OCI-LY1 (cell line): ENCODE measurements around the gene DOCK10.
A peak's percentile ranks its signal among the peaks of the same experiment; 100 is the strongest.

ENCODE experiments used
- H2AFZ ChIP-seq: fragments of 200-600 bp; sonication (generic), shearing (Covaris generic); 2 replicates; pipeline ENCODE4 v1.6.0; 2014; ENCODE audit warnings: antibody characterized with exemption, mild to moderate bottlenecking, low read length
- H3F3A ChIP-seq: fragments of 200-600 bp; sonication (generic), shearing (Covaris generic); 2 replicates; pipeline ENCODE4 v1.6.0; 2014; ENCODE audit warnings: mild to moderate bottlenecking, antibody characterized with exemption, low read length, moderate library complexity; ENCODE audit not compliant: insufficient read depth
- H3K27ac ChIP-seq: fragments of 200-600 bp; sonication (generic); 2 replicates; pipeline ENCODE4 v1.5.1; 2014; ENCODE audit warnings: low read length, mixed run types, mild to moderate bottlenecking, low read depth; ENCODE audit not compliant: poor library complexity, severe bottlenecking
- H3K27me3 ChIP-seq: fragments of 200-600 bp; sonication (generic); 2 replicates; pipeline ENCODE4 v1.6.0; 2014; ENCODE audit warnings: antibody characterized with exemption, mild to moderate bottlenecking, low read length, moderate library complexity; ENCODE audit not compliant: insufficient read depth
- H3K36me3 ChIP-seq: fragments of 200-600 bp; sonication (generic); 2 replicates; pipeline ENCODE4 v1.6.1; 2014; ENCODE audit warnings: mild to moderate bottlenecking, antibody characterized with exemption, low read length, moderate library complexity, mixed read lengths; ENCODE audit not compliant: insufficient read depth
- H3K4me1 ChIP-seq: fragments of 200-600 bp; sonication (generic); 2 replicates; pipeline ENCODE4 v1.5.1; 2014; ENCODE audit warnings: mild to moderate bottlenecking, low read length, moderate library complexity; ENCODE audit not compliant: insufficient read depth, severe bottlenecking
- H3K4me2 ChIP-seq: fragments of 200-600 bp; sonication (generic), shearing (Covaris generic); 2 replicates; pipeline ENCODE4 v1.6.1; 2014; ENCODE audit warnings: low read length
- H3K4me3 ChIP-seq: fragments of 200-600 bp; sonication (generic); 2 replicates; pipeline ENCODE4 v1.5.1; 2014; ENCODE audit warnings: low read length, low read depth, mild to moderate bottlenecking, mixed read lengths; ENCODE audit not compliant: poor library complexity, severe bottlenecking
- H3K79me2 ChIP-seq: fragments of 200-600 bp; shearing (Covaris generic); 2 replicates; pipeline ENCODE4 v1.6.1; 2016; ENCODE audit warnings: mixed run types, low read length, mixed read lengths; ENCODE audit not compliant: insufficient read depth
- H3K9ac ChIP-seq: fragments of 200-600 bp; sonication (generic), shearing (Covaris generic); 2 replicates; pipeline ENCODE4 v1.6.1; 2014; ENCODE audit warnings: mild to moderate bottlenecking, low read length, mixed read lengths
- H3K9me2 ChIP-seq: fragments of 200-600 bp; sonication (generic), shearing (Covaris generic); 2 replicates; pipeline ENCODE4 v1.6.1; 2014; ENCODE audit warnings: low read depth, mild to moderate bottlenecking, low read length, mixed read lengths
- H3K9me3 ChIP-seq: fragments of 200-600 bp; shearing (Covaris generic); 2 replicates; pipeline ENCODE4 v1.6.1; 2014; ENCODE audit warnings: low read length, mixed read lengths
- H4K20me1 ChIP-seq: fragments of 200-600 bp; sonication (generic), shearing (Covaris generic); 2 replicates; pipeline ENCODE4 v1.6.0; 2016; ENCODE audit warnings: mild to moderate bottlenecking, low read length; ENCODE audit not compliant: insufficient read depth
- EZH2 ChIP-seq: fragments of 200-600 bp; sonication (generic), shearing (Covaris generic); IDR thresholded peaks from 2 replicates; pipeline ENCODE4 v1.8.0; 2017; ENCODE audit warnings: borderline replicate concordance, mixed run types, mild to moderate bottlenecking, antibody characterized with exemption, low read length, moderate library complexity, mixed read lengths
- TF ChIP-seq, protein P1 (sequence below): fragments of 200-600 bp; sonication (generic), shearing (Covaris generic); IDR thresholded peaks from 2 replicates; pipeline ENCODE4 v1.5.1; 2017; ENCODE audit warnings: mild to moderate bottlenecking, antibody characterized with exemption, low read length, moderate library complexity, mixed read lengths

DOCK10 gene

DNA sequence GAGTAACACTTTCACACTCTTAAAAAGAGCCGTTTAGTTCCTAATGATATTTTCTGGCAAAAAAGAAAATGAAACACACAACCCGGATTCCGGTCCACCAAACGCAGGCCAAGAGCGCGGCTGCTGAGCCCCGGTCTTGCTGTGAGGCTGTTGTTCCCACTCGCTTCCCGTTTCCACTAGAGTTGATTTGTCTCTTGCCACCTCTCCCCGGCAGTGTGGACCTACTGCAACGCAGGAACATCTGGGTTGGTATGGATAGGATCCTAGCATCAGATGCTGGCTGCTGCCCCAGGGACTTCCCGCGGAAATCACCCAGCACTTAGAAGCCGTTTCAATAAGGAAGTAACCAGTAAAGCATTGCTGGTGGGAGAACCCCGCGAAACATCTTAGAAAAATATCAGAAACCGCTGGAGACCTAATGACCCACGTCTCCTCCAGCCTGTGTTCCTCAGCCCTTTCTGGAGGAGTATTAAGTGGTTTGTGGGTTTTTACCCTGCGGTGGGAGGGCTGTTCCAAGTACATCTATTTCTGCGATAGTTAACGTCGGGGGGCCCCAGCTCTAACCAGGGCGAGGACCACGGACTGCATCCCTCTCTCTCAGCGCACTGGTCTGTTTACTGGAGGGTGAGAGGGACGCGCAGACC is 939 bp downstream of the DOCK10 start:
- no peak overlapping the region for H3K9ac ChIP-seq
- no peaks in the 10 kb centered on the region for H3K79me2 ChIP-seq
- no peak overlapping the region for H2AFZ ChIP-seq
- no peaks in the 10 kb centered on the region for H3K36me3 ChIP-seq
- peak overlapping the region; percentile 39 for H3K4me2 ChIP-seq
- H3K4me3 ChIP-seq: peak overlapping the region; percentile 39
- no peaks in the 10 kb centered on the region; the same call in 1 of the 2 replicates for H3K27me3 ChIP-seq
- H3K27ac ChIP-seq: no peak overlapping the region
- H3K9me2 ChIP-seq: no peaks in the 10 kb centered on the region
- H3K9me3 ChIP-seq: no peaks in the 10 kb centered on the region
- H3K4me1 ChIP-seq: no peaks in the 10 kb centered on the region
- no peak for TF ChIP-seq EZH2
- TF ChIP-seq, protein P1, sequence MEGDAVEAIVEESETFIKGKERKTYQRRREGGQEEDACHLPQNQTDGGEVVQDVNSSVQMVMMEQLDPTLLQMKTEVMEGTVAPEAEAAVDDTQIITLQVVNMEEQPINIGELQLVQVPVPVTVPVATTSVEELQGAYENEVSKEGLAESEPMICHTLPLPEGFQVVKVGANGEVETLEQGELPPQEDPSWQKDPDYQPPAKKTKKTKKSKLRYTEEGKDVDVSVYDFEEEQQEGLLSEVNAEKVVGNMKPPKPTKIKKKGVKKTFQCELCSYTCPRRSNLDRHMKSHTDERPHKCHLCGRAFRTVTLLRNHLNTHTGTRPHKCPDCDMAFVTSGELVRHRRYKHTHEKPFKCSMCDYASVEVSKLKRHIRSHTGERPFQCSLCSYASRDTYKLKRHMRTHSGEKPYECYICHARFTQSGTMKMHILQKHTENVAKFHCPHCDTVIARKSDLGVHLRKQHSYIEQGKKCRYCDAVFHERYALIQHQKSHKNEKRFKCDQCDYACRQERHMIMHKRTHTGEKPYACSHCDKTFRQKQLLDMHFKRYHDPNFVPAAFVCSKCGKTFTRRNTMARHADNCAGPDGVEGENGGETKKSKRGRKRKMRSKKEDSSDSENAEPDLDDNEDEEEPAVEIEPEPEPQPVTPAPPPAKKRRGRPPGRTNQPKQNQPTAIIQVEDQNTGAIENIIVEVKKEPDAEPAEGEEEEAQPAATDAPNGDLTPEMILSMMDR: no peak
- H4K20me1 ChIP-seq: no peaks in the 10 kb centered on the region
- no peaks in the 10 kb centered on the region for H3F3A ChIP-seq

DNA sequence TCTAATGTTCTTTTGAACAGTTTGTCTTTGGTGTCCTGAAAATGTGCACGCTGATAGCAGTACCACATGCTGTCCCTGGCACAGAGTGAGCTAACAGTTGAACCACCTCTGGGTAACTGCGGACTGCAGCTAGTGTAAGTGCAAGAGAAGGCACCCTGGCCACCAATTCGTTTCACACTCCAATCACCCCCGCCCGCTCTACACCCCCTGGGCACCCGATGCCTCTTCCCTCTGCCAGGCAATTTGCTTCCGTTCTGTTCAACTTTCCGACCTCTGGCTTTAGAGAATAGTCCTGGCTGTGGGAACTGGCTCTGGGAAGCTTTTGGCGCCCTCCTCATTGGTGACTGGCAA is 1.4 kb downstream of the DOCK10 start:
- Histone ChIP-seq H3K4me3 (no peak overlapping the region), H3K79me2 (no peaks in the 10 kb centered on the region), H3K27ac (no peak overlapping the region), H3K4me1 (no peaks in the 10 kb centered on the region), H3K4me2 (peak overlapping the region; percentile 39; the same call in 1 of the 2 replicates), H3K9me2 (no peaks in the 10 kb centered on the region), H3K9ac (no peak overlapping the region), H2AFZ (no peak overlapping the region), H3K36me3 (no peaks in the 10 kb centered on the region), H3F3A (no peaks in the 10 kb centered on the region), H4K20me1 (no peaks in the 10 kb centered on the region), H3K9me3 (no peaks in the 10 kb centered on the region), H3K27me3 (no peaks in the 10 kb centered on the region; the same call in 1 of the 2 replicates)
- TF ChIP-seq, protein P1: no peak
- TF ChIP-seq EZH2: no peak

DNA sequence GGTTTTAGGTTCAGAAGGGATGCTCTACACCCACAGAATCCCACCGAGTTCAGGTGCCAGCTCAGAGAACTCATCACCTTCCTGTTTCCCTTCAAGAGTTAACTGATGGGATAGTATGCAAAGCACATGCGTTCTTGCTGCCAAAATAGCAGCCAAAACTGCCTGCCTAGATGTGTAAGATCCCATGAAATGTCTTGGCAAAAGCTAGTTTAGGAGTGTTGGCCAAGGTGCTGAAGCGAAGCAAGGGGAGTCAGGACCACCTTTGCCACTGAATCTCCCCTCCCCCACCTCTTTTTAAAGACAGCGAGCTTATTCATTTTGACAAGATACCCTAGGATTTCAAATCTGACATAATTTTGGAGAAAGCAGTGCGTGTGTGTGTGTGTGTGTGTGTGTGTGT is 2.1 kb downstream of the DOCK10 start:
- H3K79me2 ChIP-seq: no peaks in the 10 kb centered on the region
- no peaks in the 10 kb centered on the region for H3K4me1 ChIP-seq
- H2AFZ ChIP-seq: no peak overlapping the region
- no peak overlapping the region for H3K9ac ChIP-seq
- H4K20me1 ChIP-seq: no peaks in the 10 kb centered on the region
- H3K27ac ChIP-seq: no peak overlapping the region
- no peaks in the 10 kb centered on the region for H3K9me2 ChIP-seq
- H3K4me2 ChIP-seq: no peak overlapping the region
- H3K27me3 ChIP-seq: no peaks in the 10 kb centered on the region; the same call in 1 of the 2 replicates
- no peaks in the 10 kb centered on the region for H3F3A ChIP-seq
- no peak for TF ChIP-seq EZH2
- TF ChIP-seq, protein P1: no peak
- no peak overlapping the region for H3K4me3 ChIP-seq
- H3K9me3 ChIP-seq: no peaks in the 10 kb centered on the region
- no peaks in the 10 kb centered on the region for H3K36me3 ChIP-seq
